ENCODE measurements around the gene XAB2. TPM values are rescaled to one million over a fixed set of nuclear protein-coding genes. Genes with fewer than 3 reads are reported as not detected.
"Not testable (repeated sequence)": the region's sequence is repeated elsewhere in the genome, so short reads cannot be mapped to it uniquely, and the experiment has no call there.

Gene XAB2
- total RNA-seq, 2 donors from 2014 or later, result 46.4 to 65.6 TPM

- DNase-seq (ENCODE audit: low spot score in 2 of 2) (peak in 1 of 2 donors; percentile 33), ATAC-seq (peak; percentile 47 to 84)
- Mint-ChIP-seq H3K36me3 (no peaks in the 10 kb centered on the region), H3K27ac (peak overlapping the region in 1 of 2 donors; percentile 82), H3K9me3 (no peaks in the 10 kb centered on the region)
These were observed 27.9 kb upstream of the XAB2 start for GRCh38 chr19:7657131-7657751.

- Mint-ChIP-seq H3K9me3 (no peaks in the 10 kb centered on the region), H3K27ac (no peak overlapping the region), H3K36me3 (no peaks in the 10 kb centered on the region)
- ATAC-seq (no peak), DNase-seq (ENCODE audit: low spot score in 2 of 2) (no peak)
These were observed 26.2 kb upstream of the XAB2 start for GRCh38 chr19:7655581-7655980.

DNA sequence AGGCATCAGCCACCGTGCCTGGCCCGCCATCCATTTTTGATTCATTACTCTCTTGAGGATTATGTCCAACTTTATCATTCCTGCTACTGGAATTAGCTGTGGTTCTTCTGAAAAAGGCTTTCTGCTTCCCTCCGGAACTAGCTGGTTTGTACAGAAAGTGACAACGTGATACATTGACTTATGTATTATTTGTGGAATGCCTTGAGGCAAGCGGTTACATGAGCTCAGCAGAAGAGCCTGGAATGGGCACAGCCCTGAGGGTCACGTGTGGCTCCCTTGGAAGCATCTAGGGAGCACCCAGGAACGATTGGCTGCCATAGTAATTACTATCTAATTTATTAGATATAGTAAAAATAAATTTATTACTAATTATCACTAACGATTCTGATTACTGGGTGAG lies 25.1 kb upstream of the XAB2 start:
- Mint-ChIP-seq H3K27ac (no peak overlapping the region), H3K36me3 (no peaks in the 10 kb centered on the region), H3K9me3 (no peaks in the 10 kb centered on the region)
- ATAC-seq (no peak), DNase-seq (ENCODE audit: low spot score in 2 of 2) (no peak)

GRCh38 chr19:7652061-7652641 lies 22.8 kb upstream of the XAB2 start:
- ATAC-seq (peak; percentile 82 to 92), DNase-seq (ENCODE audit: low spot score in 2 of 2) (peak; percentile 85 to 94)
- H3K27ac Mint-ChIP-seq, result no peak overlapping the region
- H3K36me3 Mint-ChIP-seq, result no peaks in the 10 kb centered on the region
- no peaks in the 10 kb centered on the region for H3K9me3 Mint-ChIP-seq

GRCh38 chr19:7650148-7650547 lies 20.8 kb upstream of the XAB2 start:
- Mint-ChIP-seq H3K36me3 (no peaks in the 10 kb centered on the region), H3K9me3 (no peaks in the 10 kb centered on the region), H3K27ac (no peak overlapping the region)
- DNase-seq (ENCODE audit: low spot score in 2 of 2) (no peak), ATAC-seq (no peak)

DNA sequence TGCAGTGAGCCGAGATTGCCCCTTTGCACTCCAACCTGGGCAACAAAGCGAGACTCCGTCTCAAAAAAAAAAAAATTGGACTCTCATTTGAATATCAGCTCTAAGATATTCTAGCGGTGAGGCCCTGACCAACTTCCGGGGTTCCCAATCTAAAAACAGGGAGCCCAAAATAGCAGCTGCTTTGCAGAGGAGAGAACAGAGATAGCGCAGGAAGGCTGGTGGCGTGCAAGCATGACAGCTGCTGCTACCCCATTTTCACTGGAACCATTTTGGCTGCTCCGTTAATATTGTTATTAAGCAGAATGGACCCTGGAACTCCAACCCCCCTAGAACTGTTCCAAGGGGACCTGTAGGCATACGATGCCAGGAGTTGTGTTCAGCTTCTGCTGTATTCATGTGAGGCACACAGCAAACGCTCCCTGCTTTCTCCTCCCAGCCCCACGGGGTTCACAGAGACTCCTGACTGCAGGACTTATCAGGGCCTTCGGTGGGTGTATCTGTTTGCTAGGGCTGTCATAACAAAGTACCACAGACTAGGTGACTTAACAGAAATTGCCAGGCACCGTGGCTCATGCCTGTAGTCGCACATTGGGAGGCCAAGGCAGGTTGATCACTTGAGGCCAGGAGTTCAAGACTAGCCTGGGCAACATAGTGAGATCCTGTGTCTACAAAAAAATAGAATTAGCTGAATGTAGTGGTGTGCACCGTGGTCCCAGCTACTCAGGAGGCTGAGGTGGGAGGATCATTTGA lies 19.1 kb upstream of the XAB2 start:
- H3K9me3 Mint-ChIP-seq, result no peaks in the 10 kb centered on the region
- DNase-seq (ENCODE audit: low spot score in 2 of 2) (no peak), ATAC-seq (no peak)
- no peaks in the 10 kb centered on the region for H3K36me3 Mint-ChIP-seq
- no peak overlapping the region for H3K27ac Mint-ChIP-seq

- Mint-ChIP-seq H3K9me3 (no peaks in the 10 kb centered on the region), H3K36me3 (no peaks in the 10 kb centered on the region), H3K27ac (no peak overlapping the region)
- no peak for ATAC-seq
- no peak for DNase-seq (ENCODE audit: low spot score in 2 of 2)
These were observed 17.8 kb upstream of the XAB2 start for GRCh38 chr19:7647156-7647555.

DNA sequence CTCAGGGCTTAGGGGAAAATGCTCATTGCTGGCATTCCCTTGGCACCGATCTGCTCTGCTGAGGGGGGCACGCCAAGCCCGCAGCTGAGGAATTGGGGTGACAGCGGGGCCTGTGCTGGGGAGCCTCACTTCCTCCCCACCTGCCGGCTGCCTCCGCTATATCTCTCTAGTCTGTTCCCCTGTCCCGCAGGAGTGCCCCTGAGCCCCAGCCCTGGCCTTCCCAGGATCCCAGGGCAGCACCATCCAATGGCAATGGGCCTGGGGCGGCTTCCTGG lies 17.0 kb upstream of the XAB2 start:
- Mint-ChIP-seq H3K36me3 (no peaks in the 10 kb centered on the region), H3K27ac (peak overlapping the region in 1 of 2 donors; percentile 47), H3K9me3 (no peaks in the 10 kb centered on the region)
- ATAC-seq (no peak), DNase-seq (ENCODE audit: low spot score in 2 of 2) (no peak)

- Mint-ChIP-seq H3K9me3 (no peaks in the 10 kb centered on the region), H3K27ac (no peak overlapping the region), H3K36me3 (no peaks in the 10 kb centered on the region)
- no peak for DNase-seq (ENCODE audit: low spot score in 2 of 2)
- no peak for ATAC-seq
These were observed 16.5 kb upstream of the XAB2 start for GRCh38 chr19:7645656-7646425.

DNA sequence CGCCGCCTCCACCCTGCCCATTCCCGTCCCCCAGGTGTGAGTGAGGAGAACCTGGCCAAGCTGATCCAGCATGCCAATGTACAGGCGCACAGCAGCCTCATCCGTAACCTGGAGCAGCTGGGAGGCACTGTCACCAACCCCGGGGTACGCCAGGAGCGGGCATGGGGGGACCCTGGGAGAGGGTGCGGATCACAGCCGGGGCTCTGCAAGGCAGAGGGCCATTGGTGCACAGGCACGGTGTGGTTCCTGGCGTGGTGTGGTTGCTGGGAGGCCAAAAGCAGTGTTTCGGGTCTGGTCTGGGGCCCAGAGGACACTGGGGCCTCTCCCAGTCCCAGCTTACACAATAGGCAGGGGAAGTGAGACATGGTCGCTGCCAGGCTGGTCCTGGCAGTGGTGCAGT lies 15.8 kb upstream of the XAB2 start:
- H3K36me3 Mint-ChIP-seq, result peaks cover 3 to 4% of the 10 kb centered on the region in 2 donors
- no peak overlapping the region for H3K27ac Mint-ChIP-seq
- no peak for DNase-seq (ENCODE audit: low spot score in 2 of 2)
- peaks cover 2% of the 10 kb centered on the region in 2 donors for H3K9me3 Mint-ChIP-seq
- ATAC-seq, result no peak

DNA sequence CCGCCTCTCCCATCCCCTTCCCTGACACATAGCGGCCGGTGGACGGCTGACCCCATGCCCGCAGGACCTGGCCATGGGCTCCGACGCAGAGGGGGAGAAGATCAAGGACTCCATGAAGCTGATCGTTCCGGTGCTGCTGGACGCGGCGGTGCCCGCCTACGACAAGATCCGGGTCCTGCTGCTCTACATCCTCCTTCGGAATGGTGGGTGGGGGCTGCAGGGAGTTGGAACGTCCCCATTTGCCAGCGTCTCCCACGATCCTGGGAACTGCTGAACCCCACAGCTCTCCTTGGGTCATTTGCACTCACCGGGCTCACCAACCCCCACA lies 15.2 kb upstream of the XAB2 start:
- DNase-seq (ENCODE audit: low spot score in 2 of 2) (no peak), ATAC-seq (no peak)
- H3K36me3 Mint-ChIP-seq, result peaks cover 9 to 10% of the 10 kb centered on the region in 2 donors
- peaks cover 7 to 8% of the 10 kb centered on the region in 2 donors for H3K9me3 Mint-ChIP-seq
- no peak overlapping the region for H3K27ac Mint-ChIP-seq

GRCh38 chr19:7643629-7644549 lies 14.5 kb upstream of the XAB2 start:
- ATAC-seq (peak in 1 of 2 donors; percentile 46), DNase-seq (ENCODE audit: low spot score in 2 of 2) (peak in 1 of 2 donors; percentile 27)
- not testable (repeated sequence) for H3K9me3 Mint-ChIP-seq, H3K27ac Mint-ChIP-seq
- H3K36me3 Mint-ChIP-seq, result peaks cover 10 to 16% of the 10 kb centered on the region in 2 donors

GRCh38 chr19:7643031-7643415 lies 13.7 kb upstream of the XAB2 start:
- DNase-seq (ENCODE audit: low spot score in 2 of 2) (no peak), ATAC-seq (no peak)
- Mint-ChIP-seq H3K27ac (peak overlapping the region in 1 of 2 donors; percentile 87), H3K9me3 (peaks cover 7 to 8% of the 10 kb centered on the region in 2 donors), H3K36me3 (peaks cover 10 to 17% of the 10 kb centered on the region in 2 donors)

GRCh38 chr19:7642295-7643030 lies 13.1 kb upstream of the XAB2 start:
- Mint-ChIP-seq H3K36me3 (peaks cover 10 to 17% of the 10 kb centered on the region in 2 donors), H3K9me3 (peaks cover 7 to 8% of the 10 kb centered on the region in 2 donors), H3K27ac (no peak overlapping the region)
- DNase-seq (ENCODE audit: low spot score in 2 of 2) (no peak), ATAC-seq (no peak)

DNA sequence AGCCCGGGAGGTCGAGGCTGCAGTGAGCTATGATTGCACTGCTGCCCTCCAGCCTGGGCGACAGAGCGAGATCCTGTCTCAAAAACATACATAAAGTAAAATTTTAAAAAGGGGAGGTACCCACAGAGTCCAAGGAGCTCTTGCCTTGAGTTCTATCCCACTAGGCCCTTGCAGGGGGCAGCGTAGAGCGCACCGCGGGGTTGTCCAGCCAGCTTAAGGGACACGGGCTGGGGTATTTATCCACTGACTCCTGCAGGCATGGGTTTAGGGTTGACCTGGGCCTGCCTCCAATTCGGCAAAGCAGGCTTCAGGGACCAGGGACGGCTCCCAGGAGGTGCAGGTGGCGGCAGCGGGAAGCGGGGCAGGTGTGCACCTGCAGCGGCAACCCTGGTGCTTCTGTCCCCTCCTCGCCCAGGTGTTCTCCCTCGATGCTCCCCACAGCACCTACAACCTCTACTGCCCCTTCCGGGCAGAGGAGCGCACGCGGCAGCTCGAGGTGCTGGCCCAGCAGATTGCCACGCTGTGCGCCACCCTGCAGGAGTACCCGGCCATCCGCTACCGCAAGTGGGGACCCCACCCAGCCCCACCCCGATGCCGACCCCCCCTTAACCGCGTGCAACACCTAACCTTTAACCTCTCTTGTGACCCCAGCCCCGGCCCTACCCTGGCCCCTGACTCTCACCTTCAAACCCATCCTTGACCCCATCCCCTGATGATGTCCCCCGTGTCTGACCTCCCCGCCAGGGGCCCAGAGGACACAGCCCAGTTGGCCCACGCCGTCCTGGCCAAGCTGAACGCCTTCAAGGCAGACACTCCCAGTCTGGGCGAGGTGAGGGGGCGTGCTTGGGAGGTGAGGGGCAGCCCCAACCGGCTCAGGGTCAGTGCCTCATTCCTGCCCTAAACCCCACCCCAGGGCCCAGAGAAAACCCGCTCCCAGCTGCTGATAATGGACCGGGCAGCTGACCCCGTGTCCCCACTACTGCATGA lies 12.2 kb upstream of the XAB2 start:
- Mint-ChIP-seq H3K36me3 (peaks cover 10 to 17% of the 10 kb centered on the region in 2 donors), H3K9me3 (peaks cover 7 to 8% of the 10 kb centered on the region in 2 donors), H3K27ac (no peak overlapping the region)
- no peak for DNase-seq (ENCODE audit: low spot score in 2 of 2)
- no peak for ATAC-seq

All from activated naive CD4-positive, alpha-beta T cell treated with anti-CD3 and anti-CD28 coated beads, Interleukin-2, amount 50 U/mL, for 72 hours (primary cell).